ENCODE results near the gene SH3PXD2A. TPM values are rescaled to one million over a fixed set of nuclear protein-coding genes. Genes with fewer than 3 reads are reported as not detected.

The SH3PXD2A gene
- total RNA-seq, 1 donor from 2014 or later: 38.6 TPM

- DNase-seq (ENCODE audit: extremely low spot score, unreplicated experiment): no peak
- no peak for TF ChIP-seq CTCF (conservative IDR thresholded peaks at IDR 0.05)
- H3K4me1 Mint-ChIP-seq (ENCODE audit: unreplicated experiment): peaks cover 32% of the 10 kb centered on the region
- H3K4me3 Mint-ChIP-seq: peak overlapping the region; percentile 62
- peaks cover 3% of the 10 kb centered on the region for H3K36me3 Mint-ChIP-seq
- no peaks in the 10 kb centered on the region for H3K27me3 Mint-ChIP-seq
- H3K27ac Mint-ChIP-seq: peak overlapping the region; percentile 98
- H3K9me3 Mint-ChIP-seq: no peaks in the 10 kb centered on the region
Observed at GRCh38 chr10:103789161-103789560, 66.2 kb downstream of the SH3PXD2A start.

- H3K4me1 Mint-ChIP-seq (ENCODE audit: unreplicated experiment): peaks cover 26% of the 10 kb centered on the region
- no peak for DNase-seq (ENCODE audit: extremely low spot score, unreplicated experiment)
- H3K27ac Mint-ChIP-seq: peak overlapping the region; percentile 36
- H3K27me3 Mint-ChIP-seq: no peaks in the 10 kb centered on the region
- no peak for TF ChIP-seq CTCF (conservative IDR thresholded peaks at IDR 0.05)
- H3K9me3 Mint-ChIP-seq: no peaks in the 10 kb centered on the region
- H3K36me3 Mint-ChIP-seq: peaks cover 8% of the 10 kb centered on the region
- no peak overlapping the region for H3K4me3 Mint-ChIP-seq
Observed at GRCh38 chr10:103787331-103787730, 68.0 kb downstream of the SH3PXD2A start.

GRCh38 chr10:103786020-103786419, 69.4 kb downstream of the SH3PXD2A start:
- TF ChIP-seq CTCF (conservative IDR thresholded peaks at IDR 0.05): no peak
- Mint-ChIP-seq H3K27ac (no peak overlapping the region), H3K9me3 (no peaks in the 10 kb centered on the region), H3K4me3 (no peak overlapping the region), H3K4me1 (ENCODE audit: unreplicated experiment) (peaks cover 22% of the 10 kb centered on the region), H3K36me3 (peaks cover 8% of the 10 kb centered on the region), H3K27me3 (no peaks in the 10 kb centered on the region)
- DNase-seq (ENCODE audit: extremely low spot score, unreplicated experiment): no peak

- H3K4me1 Mint-ChIP-seq (ENCODE audit: unreplicated experiment): peaks cover 22% of the 10 kb centered on the region
- no peak overlapping the region for H3K27ac Mint-ChIP-seq
- no peak for DNase-seq (ENCODE audit: extremely low spot score, unreplicated experiment)
- no peak for TF ChIP-seq CTCF (conservative IDR thresholded peaks at IDR 0.05)
- no peaks in the 10 kb centered on the region for H3K27me3 Mint-ChIP-seq
- H3K9me3 Mint-ChIP-seq: no peaks in the 10 kb centered on the region
- no peak overlapping the region for H3K4me3 Mint-ChIP-seq
- H3K36me3 Mint-ChIP-seq: peaks cover 9% of the 10 kb centered on the region
Observed at GRCh38 chr10:103784723-103785418, 70.5 kb downstream of the SH3PXD2A start.

- H3K4me3 Mint-ChIP-seq: no peak overlapping the region
- H3K4me1 Mint-ChIP-seq (ENCODE audit: unreplicated experiment): peaks cover 22% of the 10 kb centered on the region
- H3K9me3 Mint-ChIP-seq: no peaks in the 10 kb centered on the region
- H3K27ac Mint-ChIP-seq: no peak overlapping the region
- H3K36me3 Mint-ChIP-seq: peaks cover 9% of the 10 kb centered on the region
- TF ChIP-seq CTCF (conservative IDR thresholded peaks at IDR 0.05): no peak
- H3K27me3 Mint-ChIP-seq: no peaks in the 10 kb centered on the region
- DNase-seq (ENCODE audit: extremely low spot score, unreplicated experiment): no peak
Observed at GRCh38 chr10:103784089-103784488, 71.3 kb downstream of the SH3PXD2A start.

Measured in type B pancreatic cell (in vitro differentiated cells).